Adrenal gland (tissue), 12 donors: ENCODE measurements around the gene MAP2K7. TPM values are rescaled to one million over a fixed set of nuclear protein-coding genes. Genes with fewer than 3 reads are reported as not detected.

ENCODE experiments used
- DNase-seq, 7 donors: peaks; one replicate each; pipeline ENCODE4 v3.0.0-alpha.2; 2019 to 2020
- H3K27ac ChIP-seq, 5 donors: fragments of 200-600 bp; sonication (generic) in 4 of 5; 1 replicate in 3 of 5; 2 replicates in 2 of 5; pipeline versions ENCODE4 v1.5.1 to v1.8.0; 2016 to 2020; ENCODE audit warnings: mild to moderate bottlenecking in 1 of 5
- H3K27me3 ChIP-seq: fragments of 200-600 bp; 2 replicates; pipeline ENCODE4 v1.8.0; 2021
- H3K36me3 ChIP-seq, 2 donors: fragments of 200-600 bp; replicated peaks in 1 of 2; 1 replicate in 1 of 2; 2 replicates in 1 of 2; pipeline versions ENCODE4 v1.5.1 to v1.8.0; 2018 to 2022
- H3K4me1 ChIP-seq, 2 donors: fragments of 200-600 bp; replicated peaks in 1 of 2; 1 replicate in 1 of 2; 2 replicates in 1 of 2; pipeline versions ENCODE4 v1.5.1 to v1.8.0; 2018 to 2021
- H3K4me3 ChIP-seq, 4 donors: fragments of 200-600 bp; sonication (generic) in 3 of 4; one replicate each; pipeline ENCODE4 v1.5.1; 2016 to 2018
- H3K9me3 ChIP-seq, 3 donors: fragments of 200-600 bp; sonication (generic) in 1 of 3; replicated peaks in 1 of 3; 1 replicate in 2 of 3; 2 replicates in 1 of 3; pipeline versions ENCODE4 v1.5.1 to v1.8.0; 2016 to 2021
- POLR2A ChIP-seq, 2 donors: fragments of 450-650 bp; IDR thresholded peaks; one replicate each; pipeline ENCODE4 v1.6.1; 2017; ENCODE audit warnings: antibody characterized with exemption in 2 of 2, mild to moderate bottlenecking in 2 of 2, moderate library complexity in 1 of 2
- WGBS, 4 donors: extraction: QIAGEN DNeasy Blood & Tissue Kit in 2 of 4; methylation state at CpG; one replicate each; pipeline versions ENCODE4 v1.1.5 to v1.1.7; 2013 to 2017; 5-methylcytosine and 5-hydroxymethylcytosine counted together
- intact Hi-C, 2 donors: fragments of 100-400 bp; cut with DNase I; formaldehyde crosslinking; loops; one replicate each; pipeline versions ENCODE4 v1.14.1 to v1.15.0; 2022 to 2023
- polyA plus RNA-seq, 3 donors: library from polyadenylated mRNA; stranded (reverse); fragments of 200-250 nt in 2 of 3; fragments of 350-450 nt in 1 of 3; fragmentation: Illumina TruSeq in 1 of 3; extraction: RNeasy Lipid Tissue Mini Kit (QIAGEN cat#74804) in 1 of 3; gene quantifications; one replicate each; pipeline ENCODE4 v1.2.3, GENCODE V29; 2013 to 2014
- total RNA-seq, 9 donors: library from RNA; depleted of rRNA in 4 of 9; stranded (reverse); fragments of >200 nt in 4 of 9; fragments of 120-200 nt in 1 of 9; fragmentation: NEBNext Ultra II Directional in 1 of 9; extraction: Animal tissue kit (Norgen Biotek cat#: 25700) in 1 of 9; gene quantifications; one replicate each; pipeline versions ENCODE4 v1.1.0 to v1.2.4, GENCODE V29; 2013 to 2023
- TF ChIP-seq, protein P1 (sequence below), 6 experiments: fragments of 450-650 bp in 4 of 6; fragments of 200-600 bp in 2 of 6; sonication (generic) in 1 of 6; IDR thresholded peaks; 1 replicate in 5 of 6; 2 replicates in 1 of 6; pipeline versions ENCODE4 v1.5.1 to v1.8.0; 2016 to 2021; ENCODE audit warnings: antibody characterized with exemption in 6 of 6, mild to moderate bottlenecking in 2 of 6, moderate library complexity in 1 of 6
- donor health status: healthy with polysubstance abuse.
- donor health status: Bipolar disorder and iron deficiency.
- donor health status: DM: yes; HTN: yes; CAD: no.
- donor health status: DM: no; HTN: no; CAD: no.
- donor health status: DM: no; HTN: no; CAD: no.
- donor health status: DM: yes; HTN: yes; CAD: no.

Gene MAP2K7
- total and polyA plus RNA-seq, 12 donors: 6.8 to 110 (median 20.5) TPM

DNA sequence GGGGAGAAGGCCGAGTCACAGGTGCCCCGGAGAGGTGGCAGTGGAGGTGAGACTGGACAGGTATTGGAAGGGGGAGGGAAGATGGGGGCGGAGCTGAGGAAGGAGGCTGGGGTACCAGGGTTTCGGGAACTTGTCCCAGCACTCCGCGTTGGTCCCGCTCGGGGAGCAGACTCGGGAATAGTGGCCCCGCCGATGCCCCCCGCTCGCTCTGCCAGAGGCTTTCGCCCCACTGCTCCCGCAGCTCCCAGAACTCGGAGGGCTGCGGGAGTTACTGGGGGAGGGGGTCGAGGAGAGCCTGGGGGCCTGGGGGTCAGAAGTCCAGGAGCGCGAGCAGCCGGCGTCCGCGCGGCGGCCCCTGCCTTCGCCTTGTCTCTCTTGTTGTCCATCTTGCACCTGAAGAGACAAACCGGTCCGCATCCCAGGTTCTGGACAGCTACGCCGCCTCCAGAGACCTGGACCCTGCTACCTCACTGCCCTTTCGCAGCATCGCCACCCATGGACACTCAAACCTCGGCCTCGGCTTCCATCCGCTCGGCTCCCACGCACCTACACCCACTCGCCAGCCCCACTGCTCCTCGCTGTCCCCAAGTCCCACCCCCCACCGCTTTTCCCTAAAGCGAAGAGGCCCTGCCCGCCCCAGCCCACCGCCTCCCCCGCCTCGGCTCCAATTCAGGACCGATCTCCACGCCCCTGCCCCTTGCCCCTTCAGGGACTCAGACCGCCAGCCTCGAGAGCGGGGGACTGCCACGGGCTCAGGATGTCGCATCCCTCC, 30.2 kb upstream of the MAP2K7 start:
- TF ChIP-seq POLR2A (IDR thresholded peaks at IDR 0.05): no peak
- TF ChIP-seq, protein P1, sequence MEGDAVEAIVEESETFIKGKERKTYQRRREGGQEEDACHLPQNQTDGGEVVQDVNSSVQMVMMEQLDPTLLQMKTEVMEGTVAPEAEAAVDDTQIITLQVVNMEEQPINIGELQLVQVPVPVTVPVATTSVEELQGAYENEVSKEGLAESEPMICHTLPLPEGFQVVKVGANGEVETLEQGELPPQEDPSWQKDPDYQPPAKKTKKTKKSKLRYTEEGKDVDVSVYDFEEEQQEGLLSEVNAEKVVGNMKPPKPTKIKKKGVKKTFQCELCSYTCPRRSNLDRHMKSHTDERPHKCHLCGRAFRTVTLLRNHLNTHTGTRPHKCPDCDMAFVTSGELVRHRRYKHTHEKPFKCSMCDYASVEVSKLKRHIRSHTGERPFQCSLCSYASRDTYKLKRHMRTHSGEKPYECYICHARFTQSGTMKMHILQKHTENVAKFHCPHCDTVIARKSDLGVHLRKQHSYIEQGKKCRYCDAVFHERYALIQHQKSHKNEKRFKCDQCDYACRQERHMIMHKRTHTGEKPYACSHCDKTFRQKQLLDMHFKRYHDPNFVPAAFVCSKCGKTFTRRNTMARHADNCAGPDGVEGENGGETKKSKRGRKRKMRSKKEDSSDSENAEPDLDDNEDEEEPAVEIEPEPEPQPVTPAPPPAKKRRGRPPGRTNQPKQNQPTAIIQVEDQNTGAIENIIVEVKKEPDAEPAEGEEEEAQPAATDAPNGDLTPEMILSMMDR (IDR thresholded peaks at IDR 0.05): no peak
- peaks cover 29% of the 10 kb centered on the region for H3K27me3 ChIP-seq
- peak overlapping the region in 1 of 4 donors; percentile 23 for H3K4me3 ChIP-seq
- WGBS, 4 donors: 15 to 60% (median 21%) methylated on average over 19 to 53 of the region's 53 CpGs
- H3K36me3 ChIP-seq: no peaks in the 10 kb centered on the region
- H3K9me3 ChIP-seq: no peaks in the 10 kb centered on the region
- intact Hi-C loops: no loop called here
- peak in 1 of 7 donors; percentile 35 for DNase-seq
- H3K27ac ChIP-seq: no peak overlapping the region
- H3K4me1 ChIP-seq: peaks cover 15 to 26% of the 10 kb centered on the region in 2 donors

DNA sequence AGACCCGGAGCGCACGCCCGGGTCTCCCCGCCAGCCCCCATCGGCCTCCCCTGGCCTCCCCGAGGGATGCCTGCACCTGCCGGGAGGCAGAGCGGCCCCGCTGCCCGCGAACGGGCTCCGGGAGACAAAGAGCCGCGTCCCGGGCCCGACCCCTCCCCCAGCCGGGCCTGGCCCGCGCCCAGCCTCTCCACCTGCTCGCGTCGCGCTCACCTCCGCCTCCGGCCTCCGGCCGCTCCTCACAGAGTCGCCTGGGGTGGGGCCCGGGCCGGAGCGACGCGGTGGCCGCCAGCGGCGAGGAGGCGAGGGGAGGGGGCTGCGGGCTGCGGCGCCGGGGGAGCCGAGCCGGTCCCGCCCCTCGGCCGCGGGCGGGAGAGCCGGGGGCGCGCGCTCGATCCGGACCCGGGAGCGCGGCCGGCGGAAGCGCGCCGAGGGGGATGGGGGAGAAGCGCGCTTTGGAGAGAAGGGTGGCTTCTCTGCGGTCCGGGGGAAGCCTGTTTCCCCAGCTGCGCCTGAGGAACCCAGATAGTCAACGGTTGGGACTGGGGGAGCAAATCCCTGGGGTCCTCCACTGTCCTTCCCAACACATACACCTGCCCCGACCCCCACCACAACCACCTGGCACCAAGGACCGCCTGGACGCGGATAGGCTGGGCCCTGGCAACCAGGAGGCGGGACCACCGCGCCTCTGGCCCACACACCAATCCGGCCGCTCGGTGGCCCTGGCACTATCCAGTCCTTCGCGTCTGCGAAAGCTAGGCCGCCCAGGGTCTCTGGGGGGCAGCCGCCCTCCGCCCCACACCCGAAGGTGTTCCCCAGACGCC, 29.4 kb upstream of the MAP2K7 start, which contains the start of gene PRR36:
TSS of gene PRR36 (minus strand) at position 315 of the 821 bp plus-strand sequence. CDS start 701 bp downstream, outside the sequence.
- peaks cover 10 to 19% of the 10 kb centered on the region in 2 donors for H3K4me1 ChIP-seq
- H3K27me3 ChIP-seq: peaks cover 29% of the 10 kb centered on the region
- peak in 3 of 7 donors; percentile 35 to 81 (median 47) for DNase-seq
- TF ChIP-seq, protein P1 (IDR thresholded peaks at IDR 0.05): no peak
- TF ChIP-seq POLR2A (IDR thresholded peaks at IDR 0.05): no peak
- intact Hi-C loops: no loop called here
- no peaks in the 10 kb centered on the region for H3K9me3 ChIP-seq
- no peaks in the 10 kb centered on the region for H3K36me3 ChIP-seq
- H3K4me3 ChIP-seq: peak within 1 kb of the TSS in 1 of 4 donors; percentile 23
- H3K27ac ChIP-seq: no peak within 1 kb of the TSS
- WGBS, 4 donors: 1 to 2% (median 1%) methylated on average over 16 to 88 of the region's 88 CpGs

DNA sequence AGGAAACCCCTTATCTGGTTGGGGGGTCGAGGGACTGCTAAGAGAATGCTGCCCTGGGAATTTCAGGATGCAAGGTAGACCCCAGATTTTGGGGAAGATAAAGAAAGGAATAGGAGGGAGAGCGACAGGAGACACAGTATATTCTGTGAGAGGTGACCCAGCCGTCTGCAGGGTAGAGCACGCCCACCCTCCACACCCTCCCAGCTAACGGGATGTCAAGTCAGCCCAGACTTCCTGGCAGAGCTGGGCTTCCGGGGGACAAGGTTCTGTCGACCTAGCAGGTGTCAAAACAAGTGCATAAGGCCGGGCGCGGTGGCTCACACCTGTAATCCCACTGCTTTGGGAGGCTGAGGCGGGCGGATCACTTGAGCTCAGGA, 28.8 kb upstream of the MAP2K7 start:
- TF ChIP-seq POLR2A (IDR thresholded peaks at IDR 0.05): no peak
- TF ChIP-seq, protein P1 (IDR thresholded peaks at IDR 0.05): no peak
- Histone ChIP-seq H3K4me1 (peaks cover 6 to 13% of the 10 kb centered on the region in 2 donors), H3K27ac (no peak overlapping the region), H3K9me3 (no peaks in the 10 kb centered on the region), H3K36me3 (no peaks in the 10 kb centered on the region), H3K4me3 (no peak overlapping the region), H3K27me3 (peaks cover 29% of the 10 kb centered on the region)
- peak in 1 of 7 donors; percentile 24 for DNase-seq
- intact Hi-C loops: no loop called here
- WGBS, 4 donors: 28 to 49% (median 45%) methylated on average over 8 to 12 of the region's 12 CpGs

DNA sequence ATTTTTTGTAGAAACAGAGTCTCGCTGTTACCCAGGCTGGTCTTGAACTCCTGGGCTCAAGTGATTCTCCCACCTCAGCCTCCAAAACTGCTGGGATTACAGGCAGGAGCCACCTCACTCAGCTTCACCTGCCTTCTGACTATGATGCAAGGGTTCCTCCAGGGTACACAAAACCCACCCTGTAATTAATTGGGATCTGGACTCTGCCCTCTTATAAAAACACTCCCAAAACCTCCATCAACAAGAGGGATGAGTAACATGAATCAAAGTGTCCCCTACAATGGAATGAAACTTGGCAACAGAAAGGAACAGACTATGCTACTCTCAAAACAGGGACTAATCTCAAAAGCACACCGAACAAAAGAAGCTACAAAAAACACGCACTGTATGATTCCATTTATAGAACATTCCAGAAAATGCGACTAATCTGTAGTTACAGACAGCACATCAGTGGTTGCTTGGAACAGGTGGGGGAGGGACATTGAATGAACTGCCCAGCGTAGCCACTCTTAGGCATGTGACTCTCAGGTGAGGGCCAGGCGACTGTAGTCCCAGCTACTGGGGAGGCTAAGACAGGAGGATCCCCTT, 26.3 kb upstream of the MAP2K7 start:
- intact Hi-C loops: no loop called here
- Histone ChIP-seq H3K36me3 (no peaks in the 10 kb centered on the region), H3K27ac (no peak overlapping the region), H3K27me3 (peaks cover 28% of the 10 kb centered on the region), H3K4me1 (peaks cover 2 to 3% of the 10 kb centered on the region in 2 donors), H3K4me3 (no peak overlapping the region), H3K9me3 (no peaks in the 10 kb centered on the region)
- DNase-seq: no peak
- no peak for TF ChIP-seq POLR2A (IDR thresholded peaks at IDR 0.05)
- TF ChIP-seq, protein P1 (IDR thresholded peaks at IDR 0.05): no peak
- WGBS, 4 donors: 63 to 74% (median 71%) methylated on average over 6 of the region's 6 CpGs
